ENCODE data around the gene MAGED1.

- TF ChIP-seq TAF1 (IDR thresholded peaks at IDR 0.05; ENCODE audit: low read depth, low read length) (no peak), POLR2A (IDR thresholded peaks at IDR 0.05; ENCODE audit: low read depth, low read length) (no peak), POLR2AphosphoS5 (IDR thresholded peaks at IDR 0.05; ENCODE audit: low read depth, low read length) (no peak), PAX5 (IDR thresholded peaks at IDR 0.05; ENCODE audit: insufficient read depth, low read length, severe bottlenecking) (no peak), SPI1 (IDR thresholded peaks at IDR 0.05; ENCODE audit: low read depth, low read length) (no peak), POU2F2 (IDR thresholded peaks at IDR 0.05; ENCODE audit: low read depth, low read length) (no peak)
These were observed 46.0 kb upstream of the MAGED1 start for GRCh38 chrX:51847463-51847862.

Data from GM12891 (cell line).